ENCODE data around the gene PTPN6. TPM values are rescaled to one million over a fixed set of nuclear protein-coding genes. Genes with fewer than 3 reads are reported as not detected.

Gene PTPN6
- total and polyA plus RNA-seq, 2 of the 4 experiments (the other 2 are of a cell fraction), result under 0.01 to 0.14 TPM

- H2AFZ ChIP-seq (replicated peaks; ENCODE audit: low read length, poor library complexity), result no peak overlapping the region
- H3K4ac ChIP-seq (ENCODE audit: low read depth, low read length), result no peak overlapping the region
- peaks cover 56% of the 10 kb centered on the region for H3K36me3 ChIP-seq (ENCODE audit: control insufficient read depth, insufficient read depth, low read length)
- no peaks in the 10 kb centered on the region for H3K4me1 ChIP-seq (ENCODE audit: control insufficient read depth, insufficient read depth, low read length)
- no peak overlapping the region for H3K23ac ChIP-seq (ENCODE audit: low read depth, low read length)
- ChIA-PET POLR2A (ENCODE audit: unreplicated experiment) (no interaction called here), CTCF (no interaction called here)
- no peak overlapping the region for H3K27ac ChIP-seq (ENCODE audit: insufficient read depth, low read length)
- BruUV-seq (replicated peaks), result no TSS peak
- no peaks in the 10 kb centered on the region for H3K27me3 ChIP-seq (ENCODE audit: control insufficient read depth, insufficient read depth, low read length)
- peak; percentile 32; the same call in 1 of the 2 replicates for ATAC-seq (ENCODE audit: low read depth)
- H3K9me3 ChIP-seq (ENCODE audit: control insufficient read depth, insufficient read depth, low read length), result no peaks in the 10 kb centered on the region
- intact Hi-C loops (cut with micrococcal nuclease), result no loop called here
- no peak overlapping the region for H4K8ac ChIP-seq (ENCODE audit: low read depth in 2 of 2, low read length in 2 of 2)
- H3K4me3 ChIP-seq (ENCODE audit: insufficient read depth, low read depth, low read length), result no peak overlapping the region
- H3K18ac ChIP-seq (ENCODE audit: low read depth, low read length), result no peak overlapping the region
- H2BK5ac ChIP-seq (ENCODE audit: low read depth, low read length, poor library complexity, severe bottlenecking), result no peak overlapping the region
- no peak for DNase-seq
- no peak overlapping the region for H2AK9ac ChIP-seq (replicated peaks; ENCODE audit: low read depth, low read length, poor library complexity)
- H3K79me1 ChIP-seq (ENCODE audit: low read depth in 1 of 2, low read length in 2 of 2), result peaks cover 0 to 6% of the 10 kb centered on the region in 2 experiments; a peak in 2 of 4 replicates
- H3K9ac ChIP-seq (ENCODE audit: low read depth, low read length), result no peak overlapping the region
- dilution Hi-C loops (cut with HindIII; ENCODE audit: low sequenced_read_pairs, unreplicated experiment), result no loop called here
- H2BK120ac ChIP-seq (ENCODE audit: low read depth, low read length), result no peak overlapping the region
- in situ Hi-C loops (cut with MboI; ENCODE audit: low sequenced_read_pairs), result no loop called here
- H2BK20ac ChIP-seq (ENCODE audit: low read depth, low read length), result no peak overlapping the region
- no peak for TF ChIP-seq NFE2L2 (IDR thresholded peaks at IDR 0.05; ENCODE audit: low read depth, low read length)
- TF ChIP-seq RFX5 (IDR thresholded peaks at IDR 0.05; ENCODE audit: low read depth, low read length), result no peak
- no peak for TF ChIP-seq MAFK (IDR thresholded peaks at IDR 0.05; ENCODE audit: low read depth, low read length)
- TF ChIP-seq CTCF (conservative IDR thresholded peaks at IDR 0.05; ENCODE audit: low read depth, low read length), result no peak
- TF ChIP-seq SMC3 (IDR thresholded peaks at IDR 0.05; ENCODE audit: low read depth, low read length), result no peak
- no peak for TF ChIP-seq MXI1 (IDR thresholded peaks at IDR 0.05; ENCODE audit: borderline replicate concordance, low read depth, low read length)
- no peak for TF ChIP-seq FOS (IDR thresholded peaks at IDR 0.05; ENCODE audit: low read depth, low read length)
- no peak for TF ChIP-seq USF2 (IDR thresholded peaks at IDR 0.05; ENCODE audit: low read depth, low read length)
- no peak for TF ChIP-seq RAD21 (IDR thresholded peaks at IDR 0.05; ENCODE audit: low read length)
- TF ChIP-seq CHD1 (IDR thresholded peaks at IDR 0.05; ENCODE audit: low read depth, low read length), result no peak
- no peak for TF ChIP-seq BHLHE40 (IDR thresholded peaks at IDR 0.05; ENCODE audit: low read depth, low read length)
- no peak for TF ChIP-seq POLR2A (IDR thresholded peaks at IDR 0.05; ENCODE audit: low read depth, low read length)
- no peak for TF ChIP-seq CEBPB (IDR thresholded peaks at IDR 0.05; ENCODE audit: low read depth, low read length)
- no peak overlapping the region for H2AK5ac ChIP-seq (ENCODE audit: low read depth, low read length)
- H4K91ac ChIP-seq (ENCODE audit: insufficient read depth, low read depth, low read length), result no peak overlapping the region
- H3K4me2 ChIP-seq (ENCODE audit: low read depth, low read length), result no peak overlapping the region
- no peak overlapping the region for H3K14ac ChIP-seq (replicated peaks; ENCODE audit: low read depth, low read length)
- no peak overlapping the region for H2BK15ac ChIP-seq (ENCODE audit: low read depth, low read length)
- H4K5ac ChIP-seq (ENCODE audit: low read depth, low read length), result no peak overlapping the region
- peaks cover 3% of the 10 kb centered on the region; the same call in 1 of the 2 replicates for H3K9me1 ChIP-seq (ENCODE audit: insufficient read depth, low read length)
- H4K20me1 ChIP-seq (ENCODE audit: insufficient read depth, low read length), result no peaks in the 10 kb centered on the region
- H3K56ac ChIP-seq (ENCODE audit: extremely low read depth, insufficient read depth, low read length), result no peak overlapping the region
Measured at GRCh38 chr12:6980740-6981139, 29.6 kb downstream of the PTPN6 start.
